MM.1S (cell line): ENCODE data around the gene CCN5.

Experiments
- DNase-seq: peaks from one replicate; pipeline ENCODE4 v3.0.0-alpha.2; 2015
- H2AFZ ChIP-seq: fragments of 300-600 bp; sonication (generic); 2 replicates; pipeline ENCODE4 v1.6.0; 2016; ENCODE audit warnings: antibody characterized with exemption, low read length
- H3F3A ChIP-seq: fragments of 300-600 bp; sonication (generic); 2 replicates; pipeline ENCODE4 v1.6.1; 2016; ENCODE audit warnings: mild to moderate bottlenecking, antibody characterized with exemption, low read length, moderate library complexity, mixed read lengths; ENCODE audit not compliant: insufficient read depth
- H3K27ac ChIP-seq: fragments of 300-600 bp; sonication (generic); 2 replicates; pipeline ENCODE4 v1.5.1; 2016; ENCODE audit warnings: mild to moderate bottlenecking, low read length
- H3K27me3 ChIP-seq: fragments of 300-600 bp; sonication (generic); replicated peaks from 2 replicates; pipeline ENCODE4 v1.6.0; 2016; ENCODE audit warnings: low read length; ENCODE audit not compliant: insufficient read depth
- H3K36me3 ChIP-seq: fragments of 300-600 bp; sonication (generic); replicated peaks from 2 replicates; pipeline ENCODE4 v1.6.1; 2016; ENCODE audit warnings: mild to moderate bottlenecking, low read length, mixed read lengths; ENCODE audit not compliant: insufficient read depth
- H3K4me1 ChIP-seq: fragments of 300-600 bp; sonication (generic); 2 replicates; pipeline ENCODE4 v1.6.1; 2016; ENCODE audit warnings: low read length, mixed read lengths
- H3K4me2 ChIP-seq: fragments of 300-600 bp; sonication (generic); 2 replicates; pipeline ENCODE4 v1.6.0; 2016; ENCODE audit warnings: low read depth, low read length
- H3K4me3 ChIP-seq: fragments of 300-600 bp; sonication (generic); 2 replicates; pipeline ENCODE4 v1.5.1; 2016; ENCODE audit warnings: low read length, mixed read lengths
- H3K79me2 ChIP-seq: fragments of 300-600 bp; sonication (generic); 2 replicates; pipeline ENCODE4 v1.6.1; 2016; ENCODE audit warnings: mixed run types, low read length, mixed read lengths
- H3K9ac ChIP-seq: fragments of 300-600 bp; sonication (generic); 2 replicates; pipeline ENCODE4 v1.6.1; 2016; ENCODE audit warnings: low read length, mixed read lengths
- H3K9me2 ChIP-seq: fragments of 300-600 bp; sonication (generic); replicated peaks from 2 replicates; pipeline ENCODE4 v1.6.1; 2016; ENCODE audit warnings: mild to moderate bottlenecking, low read length, mixed read lengths; ENCODE audit not compliant: insufficient read depth
- H3K9me3 ChIP-seq: fragments of 300-600 bp; sonication (generic); replicated peaks from 2 replicates; pipeline ENCODE4 v1.6.1; 2016; ENCODE audit warnings: mild to moderate bottlenecking, low read length, mixed read lengths; ENCODE audit not compliant: insufficient read depth
- H4K20me1 ChIP-seq: fragments of 300-600 bp; sonication (generic); 2 replicates; pipeline ENCODE4 v1.6.1; 2016; ENCODE audit warnings: mild to moderate bottlenecking, low read length, moderate library complexity, mixed read lengths; ENCODE audit not compliant: insufficient read depth
- EZH2 ChIP-seq: fragments of 300-600 bp; sonication (generic); optimal IDR thresholded peaks from 2 replicates; pipeline ENCODE3; 2017; ENCODE audit warnings: low read depth, mild to moderate bottlenecking, antibody characterized with exemption, low read length, mixed read lengths
- EZH2phosphoT487 ChIP-seq: fragments of 300-600 bp; sonication (generic); IDR thresholded peaks from 2 replicates; pipeline ENCODE4 v1.6.1; 2018; ENCODE audit warnings: antibody characterized with exemption, low read length
- TF ChIP-seq, protein P1 (sequence below): fragments of 300-600 bp; sonication (generic); IDR thresholded peaks from 2 replicates; pipeline ENCODE4 v1.5.1; 2016; ENCODE audit warnings: antibody characterized with exemption, low read length, mixed read lengths

Gene CCN5

DNA sequence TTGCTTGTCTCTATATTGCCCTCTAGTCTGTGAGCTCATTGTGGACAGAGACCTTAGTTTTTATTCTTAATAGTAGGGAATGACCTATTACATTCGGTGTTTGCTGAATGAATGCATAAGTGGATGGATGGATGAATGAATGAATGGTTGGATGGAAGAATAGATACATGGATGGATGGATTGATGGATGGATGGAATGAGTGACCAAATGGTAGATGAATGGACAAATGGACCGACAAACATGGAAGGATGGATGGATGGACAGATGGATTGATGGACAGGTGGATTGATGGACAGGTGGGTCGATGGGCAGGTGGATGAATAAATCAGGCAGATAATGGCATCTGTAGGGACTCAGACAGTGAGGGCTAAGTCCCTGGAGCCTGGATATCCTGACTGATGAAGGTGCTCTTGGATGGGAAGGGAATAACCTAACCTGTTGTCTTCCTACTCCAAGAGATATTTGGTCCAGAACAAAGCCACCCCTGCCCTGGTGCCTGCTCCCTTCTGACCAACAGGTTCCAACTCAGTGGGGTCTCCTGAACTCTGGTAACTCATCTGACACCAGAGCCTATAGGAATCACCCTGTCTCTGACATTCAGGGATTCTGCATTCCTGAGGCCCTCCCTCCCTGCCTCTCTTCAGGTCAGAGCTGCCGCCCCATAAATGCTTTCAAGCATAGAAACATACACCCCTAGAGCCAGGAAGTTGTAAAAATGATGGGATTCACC is 9.6 kb upstream of the CCN5 start:
- peaks cover 89% of the 10 kb centered on the region for H3K27me3 ChIP-seq
- TF ChIP-seq EZH2phosphoT487 (no peak), EZH2 (no peak)
- TF ChIP-seq, protein P1, sequence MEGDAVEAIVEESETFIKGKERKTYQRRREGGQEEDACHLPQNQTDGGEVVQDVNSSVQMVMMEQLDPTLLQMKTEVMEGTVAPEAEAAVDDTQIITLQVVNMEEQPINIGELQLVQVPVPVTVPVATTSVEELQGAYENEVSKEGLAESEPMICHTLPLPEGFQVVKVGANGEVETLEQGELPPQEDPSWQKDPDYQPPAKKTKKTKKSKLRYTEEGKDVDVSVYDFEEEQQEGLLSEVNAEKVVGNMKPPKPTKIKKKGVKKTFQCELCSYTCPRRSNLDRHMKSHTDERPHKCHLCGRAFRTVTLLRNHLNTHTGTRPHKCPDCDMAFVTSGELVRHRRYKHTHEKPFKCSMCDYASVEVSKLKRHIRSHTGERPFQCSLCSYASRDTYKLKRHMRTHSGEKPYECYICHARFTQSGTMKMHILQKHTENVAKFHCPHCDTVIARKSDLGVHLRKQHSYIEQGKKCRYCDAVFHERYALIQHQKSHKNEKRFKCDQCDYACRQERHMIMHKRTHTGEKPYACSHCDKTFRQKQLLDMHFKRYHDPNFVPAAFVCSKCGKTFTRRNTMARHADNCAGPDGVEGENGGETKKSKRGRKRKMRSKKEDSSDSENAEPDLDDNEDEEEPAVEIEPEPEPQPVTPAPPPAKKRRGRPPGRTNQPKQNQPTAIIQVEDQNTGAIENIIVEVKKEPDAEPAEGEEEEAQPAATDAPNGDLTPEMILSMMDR = no peak
- H3K9ac ChIP-seq = no peak overlapping the region
- no peaks in the 10 kb centered on the region for H3K9me2 ChIP-seq
- no peaks in the 10 kb centered on the region for H3K4me1 ChIP-seq
- no peaks in the 10 kb centered on the region for H3K36me3 ChIP-seq
- H4K20me1 ChIP-seq = 0 out of 2 replicates have a peak, but pooled peaks cover 4% of the 10 kb centered on the region
- no peak overlapping the region for H3K27ac ChIP-seq
- DNase-seq = no peak
- H3K4me3 ChIP-seq = no peak overlapping the region
- H3K4me2 ChIP-seq = no peak overlapping the region
- H3F3A ChIP-seq = no peaks in the 10 kb centered on the region
- H2AFZ ChIP-seq = no peak overlapping the region
- no peaks in the 10 kb centered on the region for H3K79me2 ChIP-seq
- H3K9me3 ChIP-seq = no peaks in the 10 kb centered on the region

DNA sequence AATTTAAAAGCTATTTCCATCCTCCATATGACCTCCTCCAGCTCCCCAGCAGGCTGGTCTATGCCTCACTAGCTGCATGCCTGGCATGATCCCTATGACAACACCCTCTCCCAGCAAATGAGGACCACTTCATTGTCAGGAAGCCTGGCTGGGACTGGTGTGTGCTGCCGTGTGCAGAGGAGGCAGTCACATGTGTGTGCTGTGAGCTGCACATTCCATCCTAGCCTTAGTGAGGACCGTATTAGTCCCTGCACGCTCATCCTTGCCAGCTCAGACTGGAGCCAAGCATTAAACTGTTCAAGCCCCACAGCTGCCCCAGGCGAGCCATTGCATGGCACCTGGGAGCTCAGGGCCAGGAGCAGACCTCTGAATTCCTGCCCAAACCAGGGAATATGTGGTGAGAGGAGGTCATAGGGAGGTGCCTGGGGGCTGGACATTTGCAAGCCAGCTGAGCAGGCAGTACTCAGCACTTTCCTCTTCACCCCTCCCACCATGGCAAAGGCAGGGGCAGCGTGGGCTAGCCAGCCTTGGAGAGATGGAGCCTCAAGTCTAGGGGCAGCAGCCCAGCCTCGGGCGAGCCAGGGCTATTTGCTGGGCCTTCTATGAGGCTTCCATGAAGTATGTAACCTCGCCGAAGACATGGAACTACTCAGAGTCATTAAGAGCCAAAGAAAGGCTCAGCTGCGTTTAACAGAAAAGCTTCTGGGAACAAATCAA is 8.7 kb upstream of the CCN5 start:
- no peaks in the 10 kb centered on the region for H3K79me2 ChIP-seq
- 0 out of 2 replicates have a peak, but pooled peaks cover 4% of the 10 kb centered on the region for H4K20me1 ChIP-seq
- H3K27ac ChIP-seq = no peak overlapping the region
- DNase-seq = no peak
- H2AFZ ChIP-seq = no peak overlapping the region
- H3K9ac ChIP-seq = no peak overlapping the region
- no peaks in the 10 kb centered on the region for H3K36me3 ChIP-seq
- no peak overlapping the region for H3K4me3 ChIP-seq
- H3F3A ChIP-seq = no peaks in the 10 kb centered on the region
- H3K9me2 ChIP-seq = no peaks in the 10 kb centered on the region
- H3K4me1 ChIP-seq = no peaks in the 10 kb centered on the region
- TF ChIP-seq EZH2 (no peak), EZH2phosphoT487 (no peak)
- TF ChIP-seq, protein P1 = no peak
- peaks cover 89% of the 10 kb centered on the region for H3K27me3 ChIP-seq
- H3K4me2 ChIP-seq = no peak overlapping the region
- no peaks in the 10 kb centered on the region for H3K9me3 ChIP-seq

DNA sequence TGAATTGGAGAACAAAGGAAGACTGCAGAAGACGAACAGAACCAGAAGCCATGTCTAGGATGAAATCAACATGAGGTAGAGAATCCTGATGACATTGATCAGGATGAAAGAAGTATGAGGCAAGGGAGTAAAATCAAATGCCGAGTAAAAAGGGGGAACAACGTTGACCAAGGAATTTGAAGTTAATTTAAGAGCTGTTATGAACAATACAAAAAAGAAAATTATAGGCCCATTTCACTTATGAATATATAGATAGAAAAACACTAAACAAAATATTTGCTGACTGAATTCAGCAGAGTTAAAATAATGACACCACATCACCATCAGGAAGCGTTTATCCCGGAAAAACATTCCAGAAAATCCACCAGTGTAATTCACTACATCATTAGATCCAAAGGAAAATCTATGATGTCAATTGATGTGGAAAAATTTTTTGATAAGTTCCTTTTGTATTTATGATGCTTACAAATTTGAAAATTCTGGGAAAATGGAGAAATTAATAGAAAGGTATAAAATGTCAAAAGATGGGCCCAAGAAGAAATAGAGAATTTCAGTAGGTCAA is 8.1 kb upstream of the CCN5 start:
- Histone ChIP-seq H3K36me3 (no peaks in the 10 kb centered on the region), H3K79me2 (no peaks in the 10 kb centered on the region), H3K9me2 (no peaks in the 10 kb centered on the region), H3K9me3 (no peaks in the 10 kb centered on the region), H3K27me3 (peaks cover 91% of the 10 kb centered on the region), H4K20me1 (0 out of 2 replicates have a peak, but pooled peaks cover 4% of the 10 kb centered on the region), H3K4me2 (no peak overlapping the region), H3K27ac (no peak overlapping the region), H3K4me3 (no peak overlapping the region), H2AFZ (no peak overlapping the region), H3K9ac (no peak overlapping the region), H3K4me1 (no peaks in the 10 kb centered on the region), H3F3A (no peaks in the 10 kb centered on the region)
- no peak for DNase-seq
- TF ChIP-seq EZH2 = no peak
- TF ChIP-seq EZH2phosphoT487 = no peak
- TF ChIP-seq, protein P1 = no peak
